Mesenchymal stem cell (in vitro differentiated cells and primary cell): ENCODE results near the gene IMPA2.

Experiments used
- DNase-seq: peaks from one replicate; pipeline ENCODE4 v3.0.0-alpha.2; 2013
- H2AFZ ChIP-seq: one replicate; pipeline ENCODE4 v1.6.1; 2013; ENCODE audit warnings: low read depth, mild to moderate bottlenecking, control low read depth, inconsistent platforms, low read length, moderate library complexity
- H2AK5ac ChIP-seq: 2 replicates; pipeline ENCODE4 v1.6.1; 2013; ENCODE audit warnings: low read length, moderate library complexity, mild to moderate bottlenecking, inconsistent platforms; ENCODE audit not compliant: severe bottlenecking
- H2BK120ac ChIP-seq: one replicate; pipeline ENCODE4 v1.6.1; 2013; ENCODE audit warnings: low read depth, mild to moderate bottlenecking, inconsistent platforms, low read length, moderate library complexity
- H2BK12ac ChIP-seq, 2 experiments: one replicate each; pipeline ENCODE4 v1.6.1; 2013; ENCODE audit warnings: inconsistent platforms in 2 of 2, low read length in 2 of 2, mild to moderate bottlenecking in 2 of 2, moderate library complexity in 2 of 2, control low read depth in 1 of 2
- H2BK15ac ChIP-seq: one replicate; pipeline ENCODE4 v1.6.1; 2013; ENCODE audit warnings: mild to moderate bottlenecking, low read depth, inconsistent platforms; ENCODE audit not compliant: poor library complexity, severe bottlenecking
- H2BK5ac ChIP-seq: 2 replicates; pipeline ENCODE4 v1.6.1; 2013; ENCODE audit warnings: low read depth, mild to moderate bottlenecking, low read length, control low read depth, inconsistent platforms; ENCODE audit not compliant: poor library complexity, severe bottlenecking
- H3K14ac ChIP-seq, 2 experiments: one replicate each; pipeline ENCODE4 v1.6.1; 2013; ENCODE audit warnings: inconsistent platforms in 2 of 2, low read length in 2 of 2, control low read depth in 1 of 2, mild to moderate bottlenecking in 1 of 2, moderate library complexity in 1 of 2
- H3K18ac ChIP-seq, 2 experiments: one replicate each; pipeline ENCODE4 v1.6.1; 2013; ENCODE audit warnings: inconsistent platforms in 2 of 2, low read length in 2 of 2, control low read depth in 1 of 2, low read depth in 1 of 2, mild to moderate bottlenecking in 1 of 2
- H3K23ac ChIP-seq, 2 experiments: one replicate each; pipeline ENCODE4 v1.6.1; 2013; ENCODE audit warnings: inconsistent platforms in 2 of 2, low read length in 2 of 2, mild to moderate bottlenecking in 2 of 2, moderate library complexity in 2 of 2, control low read depth in 1 of 2
- H3K27ac ChIP-seq: 2 replicates; pipeline ENCODE4 v1.5.1; 2013; ENCODE audit warnings: mild to moderate bottlenecking, moderate library complexity, low read length, control low read depth, inconsistent platforms; ENCODE audit not compliant: poor library complexity, severe bottlenecking
- H3K27me3 ChIP-seq, 2 experiments: 2 replicates each; pipeline versions ENCODE4 v1.6.1 to v1.7.0; 2013; ENCODE audit warnings: low read length in 2 of 2, mild to moderate bottlenecking in 2 of 2, moderate library complexity in 2 of 2, control low read depth in 1 of 2, inconsistent platforms in 1 of 2; ENCODE audit not compliant: control insufficient read depth in 1 of 2, insufficient read depth in 1 of 2
- H3K36me3 ChIP-seq, 2 experiments: 2 replicates each; pipeline versions ENCODE4 v1.6.1 to v1.7.0; 2013; ENCODE audit warnings: low read length in 2 of 2, control low read depth in 1 of 2, inconsistent platforms in 1 of 2, low read depth in 1 of 2, mild to moderate bottlenecking in 1 of 2; ENCODE audit not compliant: insufficient read depth in 2 of 2, control insufficient read depth in 1 of 2
- H3K4ac ChIP-seq, 2 experiments: one replicate each; pipeline ENCODE4 v1.6.1; 2013; ENCODE audit warnings: inconsistent platforms in 2 of 2, low read length in 2 of 2, mild to moderate bottlenecking in 2 of 2, moderate library complexity in 2 of 2, control low read depth in 1 of 2, low read depth in 1 of 2
- H3K4me1 ChIP-seq: 2 replicates; pipeline ENCODE4 v1.6.1; 2013; ENCODE audit warnings: low read depth, low read length, control low read depth; ENCODE audit not compliant: control insufficient read depth, insufficient read depth
- H3K4me2 ChIP-seq: 2 replicates; pipeline ENCODE4 v1.6.1; 2013; ENCODE audit warnings: low read length, mild to moderate bottlenecking, inconsistent platforms; ENCODE audit not compliant: poor library complexity, severe bottlenecking
- H3K4me3 ChIP-seq, 2 experiments: 2 replicates each; pipeline versions ENCODE4 v1.5.1 to v1.7.0; 2013; ENCODE audit warnings: low read length in 2 of 2, mild to moderate bottlenecking in 2 of 2, control low read depth in 1 of 2, low read depth in 1 of 2; ENCODE audit not compliant: insufficient read depth in 1 of 2
- H3K79me1 ChIP-seq: replicated peaks from 2 replicates; pipeline ENCODE4 v1.6.1; 2013; ENCODE audit warnings: mild to moderate bottlenecking, control low read depth, low read length, inconsistent platforms; ENCODE audit not compliant: poor library complexity, severe bottlenecking
- H3K9ac ChIP-seq: 2 replicates; pipeline ENCODE4 v1.7.0; 2013; ENCODE audit warnings: mild to moderate bottlenecking, low read length, moderate library complexity
- H3K9me3 ChIP-seq: 2 replicates; pipeline ENCODE4 v1.7.0; 2013; ENCODE audit warnings: mild to moderate bottlenecking, low read length; ENCODE audit not compliant: control insufficient read depth
- H4K8ac ChIP-seq: one replicate; pipeline ENCODE4 v1.6.1; 2013; ENCODE audit warnings: inconsistent platforms, mild to moderate bottlenecking, low read length, moderate library complexity
- H4K91ac ChIP-seq: one replicate; pipeline ENCODE4 v1.6.1; 2013; ENCODE audit warnings: mild to moderate bottlenecking, low read length, inconsistent platforms
- WGBS: methylation state at CpG from one replicate; pipeline ENCODE4 v1.1.7; 2013; ENCODE audit warnings: mixed read lengths; 5-methylcytosine and 5-hydroxymethylcytosine counted together

The IMPA2 gene

DNA sequence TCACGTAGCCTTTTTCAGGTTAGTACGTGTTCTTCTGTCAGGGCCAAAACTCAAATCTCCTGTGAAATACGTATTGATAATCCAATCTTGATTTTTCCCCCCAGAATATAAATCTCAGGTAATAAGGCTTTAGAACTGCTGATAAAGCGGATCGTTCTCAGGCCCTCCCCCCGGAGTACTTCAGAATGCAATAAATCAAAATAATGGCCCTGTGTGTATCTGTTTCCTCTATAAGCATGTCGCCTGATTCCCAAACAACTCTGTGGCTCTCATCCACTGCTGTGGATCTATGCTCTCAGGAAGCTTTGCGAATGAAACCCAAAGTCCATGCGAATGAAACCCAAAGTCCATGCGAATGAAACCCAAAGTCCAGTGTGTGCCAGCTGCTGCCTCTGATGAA is 49.4 kb downstream of the IMPA2 start:
- H2BK12ac ChIP-seq = no peak overlapping the region
- no peak overlapping the region for H3K27ac ChIP-seq
- no peak overlapping the region for H3K4ac ChIP-seq
- peaks cover 7% of the 10 kb centered on the region for H3K4me1 ChIP-seq
- H4K91ac ChIP-seq = no peak overlapping the region
- no peak overlapping the region for H2BK15ac ChIP-seq
- H3K23ac ChIP-seq = no peak overlapping the region
- H2AFZ ChIP-seq = no peak overlapping the region
- no peak overlapping the region for H2AK5ac ChIP-seq
- no peak for DNase-seq
- H4K8ac ChIP-seq = no peak overlapping the region
- peaks cover 6% of the 10 kb centered on the region for H3K79me1 ChIP-seq
- no peak overlapping the region for H3K14ac ChIP-seq
- peaks cover 26 to 54% of the 10 kb centered on the region in 2 experiments for H3K36me3 ChIP-seq
- H3K27me3 ChIP-seq = no peaks in the 10 kb centered on the region
- WGBS = 64% methylated on average over 10 of the region's 10 CpGs
- no peak overlapping the region for H2BK5ac ChIP-seq
- no peak overlapping the region for H3K4me3 ChIP-seq
- no peak overlapping the region for H3K4me2 ChIP-seq
- H3K18ac ChIP-seq = no peak overlapping the region
- H3K9ac ChIP-seq = no peak overlapping the region
- no peaks in the 10 kb centered on the region for H3K9me3 ChIP-seq
- no peak overlapping the region for H2BK120ac ChIP-seq

DNA sequence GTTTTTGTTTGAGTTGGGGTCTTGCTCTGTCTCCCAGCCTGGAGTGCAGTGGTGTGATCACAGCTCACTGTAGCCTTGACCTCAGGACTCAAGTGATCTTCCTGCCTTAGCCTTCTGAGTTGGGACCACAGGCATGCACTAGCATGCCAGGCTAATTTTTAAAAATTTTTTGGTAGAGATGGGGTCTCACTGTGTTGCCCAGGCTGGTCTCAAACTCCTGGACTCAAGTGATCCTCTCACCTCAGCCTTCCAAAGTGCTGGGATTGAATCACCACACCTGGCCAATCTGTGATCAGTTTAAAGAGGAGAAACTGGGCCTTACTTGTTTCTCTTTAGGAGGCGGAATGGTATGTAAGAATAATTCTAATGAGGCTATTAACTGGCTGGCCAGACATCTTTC is 49.9 kb downstream of the IMPA2 start:
- Histone ChIP-seq H3K36me3 (peaks cover 26 to 54% of the 10 kb centered on the region in 2 experiments), H3K18ac (no peak overlapping the region), H2BK120ac (no peak overlapping the region), H3K4me1 (peaks cover 7% of the 10 kb centered on the region), H2AK5ac (no peak overlapping the region), H3K4me2 (no peak overlapping the region), H2BK12ac (no peak overlapping the region), H3K4me3 (no peak overlapping the region), H3K9ac (no peak overlapping the region), H3K79me1 (peaks cover 6% of the 10 kb centered on the region), H2BK5ac (no peak overlapping the region), H3K14ac (no peak overlapping the region), H2BK15ac (no peak overlapping the region), H3K4ac (no peak overlapping the region), H3K23ac (no peak overlapping the region), H3K27me3 (no peaks in the 10 kb centered on the region), H4K8ac (no peak overlapping the region), H3K9me3 (no peaks in the 10 kb centered on the region), H3K27ac (no peak overlapping the region), H2AFZ (no peak overlapping the region), H4K91ac (no peak overlapping the region)
- 93% methylated on average over 1 of the region's 1 CpG for WGBS
- no peak for DNase-seq

GRCh38 chr18:12031846-12032245 is 50.5 kb downstream of the IMPA2 start:
- Histone ChIP-seq H4K91ac (no peak overlapping the region), H3K27ac (no peak overlapping the region), H3K23ac (no peak overlapping the region), H2BK12ac (no peak overlapping the region), H3K4me1 (peaks cover 7% of the 10 kb centered on the region), H2BK5ac (no peak overlapping the region), H2BK15ac (no peak overlapping the region), H2AK5ac (no peak overlapping the region), H3K18ac (no peak overlapping the region), H3K9me3 (no peaks in the 10 kb centered on the region), H3K4ac (no peak overlapping the region), H3K4me2 (no peak overlapping the region), H3K27me3 (no peaks in the 10 kb centered on the region), H2AFZ (no peak overlapping the region), H3K4me3 (no peak overlapping the region), H3K9ac (peak overlapping the region; percentile 74), H4K8ac (no peak overlapping the region), H2BK120ac (no peak overlapping the region), H3K79me1 (peaks cover 2% of the 10 kb centered on the region), H3K36me3 (peaks cover 26 to 50% of the 10 kb centered on the region in 2 experiments), H3K14ac (no peak overlapping the region)
- DNase-seq = no peak
- 92% methylated on average over 5 of the region's 7 CpGs for WGBS

DNA sequence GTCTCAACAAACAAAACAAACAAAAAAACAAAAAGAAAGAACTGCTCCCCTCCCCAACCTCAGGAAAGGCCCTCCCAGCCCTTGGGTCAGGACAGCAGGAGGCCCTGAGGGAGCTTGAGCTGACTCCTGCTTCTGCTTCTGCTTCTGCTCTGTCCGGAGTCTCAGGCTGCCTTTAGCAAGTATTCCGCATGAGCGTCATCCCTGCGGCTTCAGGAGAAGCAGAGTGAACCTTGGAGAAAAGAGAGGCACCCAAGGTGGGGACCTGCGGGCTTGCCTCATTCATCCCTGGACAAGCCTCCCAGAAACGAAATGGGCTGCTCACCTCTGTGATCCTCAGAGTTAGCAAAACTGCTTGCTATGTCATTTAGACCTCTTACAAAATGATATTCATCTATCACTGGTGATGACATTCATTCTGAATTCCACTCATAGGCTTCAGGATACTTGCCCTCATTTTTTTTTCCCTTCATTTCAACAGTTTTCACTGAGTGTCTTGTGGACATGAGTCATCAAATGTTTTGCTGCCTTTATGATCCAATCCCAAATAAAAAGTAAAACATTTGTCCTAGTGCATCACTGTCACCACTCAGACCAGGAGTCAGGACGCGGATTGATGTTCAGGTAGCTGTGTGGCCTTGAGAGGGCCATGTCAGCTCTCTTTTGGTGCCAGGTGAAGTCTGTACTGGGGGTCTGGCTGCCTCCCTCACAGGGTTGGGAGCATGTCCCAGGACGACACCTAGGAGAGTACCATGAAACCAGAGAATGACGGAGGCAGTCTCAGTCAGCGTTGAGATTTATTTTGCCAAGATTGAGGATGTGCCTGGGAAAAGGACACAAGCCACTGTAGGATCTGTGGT is 51.7 kb downstream of the IMPA2 start:
- Histone ChIP-seq H3K4ac (no peak overlapping the region), H2BK12ac (peak overlapping the region in 1 of 2 experiments; percentile 70), H3K18ac (no peak overlapping the region), H3K79me1 (no peaks in the 10 kb centered on the region), H3K36me3 (peaks cover 25 to 45% of the 10 kb centered on the region in 2 experiments), H2AFZ (no peak overlapping the region), H3K14ac (no peak overlapping the region), H3K4me2 (no peak overlapping the region), H4K91ac (no peak overlapping the region), H2AK5ac (peak overlapping the region; percentile 46), H3K23ac (no peak overlapping the region), H2BK120ac (no peak overlapping the region), H3K4me1 (peaks cover 11% of the 10 kb centered on the region), H3K27me3 (no peaks in the 10 kb centered on the region), H2BK5ac (no peak overlapping the region), H3K9ac (peak overlapping the region; percentile 74), H2BK15ac (no peak overlapping the region), H3K9me3 (no peaks in the 10 kb centered on the region), H3K27ac (peak overlapping the region; percentile 2), H3K4me3 (no peak overlapping the region), H4K8ac (no peak overlapping the region)
- 93% methylated on average over 11 of the region's 11 CpGs for WGBS
- peak; percentile 60 for DNase-seq
